NB4 (cell line): ENCODE measurements around the gene CA9.
A peak's percentile ranks its signal among the peaks of the same experiment; 100 is the strongest.

ENCODE experiments used
- DNase-seq: peaks from one replicate; pipeline ENCODE4 v3.0.0; 2010; ENCODE audit warnings: low read depth
- H3K4me3 ChIP-seq: one replicate; pipeline ENCODE4 v1.5.1; 2011; ENCODE audit warnings: mild to moderate bottlenecking, low read depth, low read length, moderate library complexity
- MYC ChIP-seq: IDR thresholded peaks from 2 replicates; pipeline ENCODE4 v1.6.1; 2011; ENCODE audit warnings: low read depth, low read length
- POLR2A ChIP-seq: IDR thresholded peaks from 2 replicates; pipeline ENCODE4 v1.6.1; 2011; ENCODE audit warnings: mild to moderate bottlenecking; ENCODE audit not compliant: insufficient read length; ENCODE audit errors: extremely low read depth
- TF ChIP-seq, protein P1 (sequence below): IDR thresholded peaks from 2 replicates; pipeline ENCODE4 v1.6.1; 2011; ENCODE audit warnings: low read depth, low read length
- TF ChIP-seq, protein P2 (sequence below): IDR thresholded peaks from one replicate; pipeline ENCODE4 v1.5.1; 2012; ENCODE audit warnings: low read depth, low read length

The CA9 gene

DNA sequence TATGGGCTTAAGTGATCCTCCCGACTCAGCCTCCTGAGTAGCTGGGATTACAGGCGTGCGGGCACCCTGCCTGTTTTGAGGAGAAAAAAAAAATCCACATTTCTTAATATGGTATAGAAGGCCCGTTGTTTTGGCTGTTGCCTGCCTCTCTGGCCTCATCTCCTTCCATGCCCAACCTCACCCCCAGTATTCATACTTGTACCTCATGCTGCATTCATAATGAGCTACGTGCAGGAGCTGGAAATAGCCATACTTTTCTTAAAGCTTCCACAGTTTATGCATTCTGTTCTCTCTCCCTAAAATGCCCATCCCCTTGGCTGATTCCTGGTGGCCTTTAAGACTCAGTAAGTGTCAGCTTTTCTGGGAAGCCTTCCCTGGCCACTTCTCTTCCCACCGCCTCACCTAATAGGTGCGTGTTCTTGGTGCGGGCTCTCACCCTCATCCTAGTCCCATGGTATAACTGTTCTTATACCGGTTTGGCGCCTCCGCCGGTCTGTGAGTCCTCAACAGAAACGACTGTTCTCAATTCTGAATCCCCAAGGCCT lies 18.1 kb downstream of the CA9 start:
- TF ChIP-seq POLR2A (no peak), MYC (no peak)
- TF ChIP-seq, protein P1, sequence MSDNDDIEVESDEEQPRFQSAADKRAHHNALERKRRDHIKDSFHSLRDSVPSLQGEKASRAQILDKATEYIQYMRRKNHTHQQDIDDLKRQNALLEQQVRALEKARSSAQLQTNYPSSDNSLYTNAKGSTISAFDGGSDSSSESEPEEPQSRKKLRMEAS = no peak
- TF ChIP-seq, protein P2, sequence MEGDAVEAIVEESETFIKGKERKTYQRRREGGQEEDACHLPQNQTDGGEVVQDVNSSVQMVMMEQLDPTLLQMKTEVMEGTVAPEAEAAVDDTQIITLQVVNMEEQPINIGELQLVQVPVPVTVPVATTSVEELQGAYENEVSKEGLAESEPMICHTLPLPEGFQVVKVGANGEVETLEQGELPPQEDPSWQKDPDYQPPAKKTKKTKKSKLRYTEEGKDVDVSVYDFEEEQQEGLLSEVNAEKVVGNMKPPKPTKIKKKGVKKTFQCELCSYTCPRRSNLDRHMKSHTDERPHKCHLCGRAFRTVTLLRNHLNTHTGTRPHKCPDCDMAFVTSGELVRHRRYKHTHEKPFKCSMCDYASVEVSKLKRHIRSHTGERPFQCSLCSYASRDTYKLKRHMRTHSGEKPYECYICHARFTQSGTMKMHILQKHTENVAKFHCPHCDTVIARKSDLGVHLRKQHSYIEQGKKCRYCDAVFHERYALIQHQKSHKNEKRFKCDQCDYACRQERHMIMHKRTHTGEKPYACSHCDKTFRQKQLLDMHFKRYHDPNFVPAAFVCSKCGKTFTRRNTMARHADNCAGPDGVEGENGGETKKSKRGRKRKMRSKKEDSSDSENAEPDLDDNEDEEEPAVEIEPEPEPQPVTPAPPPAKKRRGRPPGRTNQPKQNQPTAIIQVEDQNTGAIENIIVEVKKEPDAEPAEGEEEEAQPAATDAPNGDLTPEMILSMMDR = no peak
- no peak overlapping the region for H3K4me3 ChIP-seq
- no peak for DNase-seq

DNA sequence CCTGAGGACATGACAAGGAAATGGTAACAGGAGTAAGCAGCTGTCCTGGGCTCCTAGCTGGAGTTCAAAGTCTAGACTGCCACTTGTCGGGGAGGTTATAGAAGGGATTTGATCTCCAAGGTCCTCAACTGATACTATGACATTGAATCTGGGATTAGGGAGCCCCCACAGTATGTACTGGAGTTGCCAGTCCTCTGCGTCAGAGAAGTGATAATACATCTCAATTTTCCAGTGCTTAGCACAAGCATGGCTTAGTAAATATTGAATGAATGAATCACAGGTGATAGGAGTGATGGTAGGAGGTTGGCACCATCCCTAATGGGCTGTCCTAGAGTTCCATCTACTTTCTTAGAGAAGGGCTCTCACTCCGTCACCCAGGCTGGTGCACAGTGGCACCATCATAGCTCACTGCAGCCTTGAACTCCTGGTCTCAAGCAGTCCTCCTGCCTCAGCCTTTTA lies 22.2 kb downstream of the CA9 start:
- TF ChIP-seq, protein P1 = no peak
- no peak for TF ChIP-seq POLR2A
- no peak for TF ChIP-seq MYC
- TF ChIP-seq, protein P2 = no peak
- no peak for DNase-seq
- H3K4me3 ChIP-seq = no peak overlapping the region

DNA sequence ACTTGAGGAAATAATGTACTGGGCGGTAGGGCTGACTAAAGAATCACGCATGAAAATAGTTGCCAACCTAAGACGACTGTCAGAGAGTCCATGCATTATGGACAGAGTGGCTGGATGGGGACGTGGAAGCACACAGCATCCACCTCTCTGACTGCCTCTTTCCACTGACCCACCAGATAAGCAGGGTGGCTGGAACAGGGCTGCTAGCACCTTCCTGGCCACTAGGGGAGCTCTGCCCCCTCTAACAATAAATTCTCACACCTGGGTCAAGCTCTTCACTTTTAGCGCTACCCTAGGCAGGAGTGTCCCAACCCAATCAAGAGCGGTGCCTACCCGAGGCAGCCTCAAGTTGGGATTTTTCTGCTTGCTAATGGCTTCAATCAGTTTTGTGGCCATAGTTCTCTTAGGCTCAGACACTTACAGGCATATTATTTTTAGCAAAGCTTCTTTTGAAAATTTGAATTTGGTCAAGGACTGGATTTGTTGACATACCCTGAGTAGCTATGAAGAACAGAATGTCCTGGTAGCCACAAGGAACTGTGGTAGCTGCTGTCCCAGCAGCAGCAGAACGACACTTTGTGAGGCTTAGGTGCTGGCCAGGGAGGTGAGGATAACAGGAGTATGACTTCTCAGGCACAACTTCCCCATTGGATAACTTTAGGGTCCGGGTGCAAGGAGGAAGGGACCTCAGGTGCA lies 22.9 kb downstream of the CA9 start:
- no peak overlapping the region for H3K4me3 ChIP-seq
- DNase-seq = peak; percentile 44
- TF ChIP-seq, protein P2 = peak; percentile 74
- TF ChIP-seq, protein P1 = no peak

DNA sequence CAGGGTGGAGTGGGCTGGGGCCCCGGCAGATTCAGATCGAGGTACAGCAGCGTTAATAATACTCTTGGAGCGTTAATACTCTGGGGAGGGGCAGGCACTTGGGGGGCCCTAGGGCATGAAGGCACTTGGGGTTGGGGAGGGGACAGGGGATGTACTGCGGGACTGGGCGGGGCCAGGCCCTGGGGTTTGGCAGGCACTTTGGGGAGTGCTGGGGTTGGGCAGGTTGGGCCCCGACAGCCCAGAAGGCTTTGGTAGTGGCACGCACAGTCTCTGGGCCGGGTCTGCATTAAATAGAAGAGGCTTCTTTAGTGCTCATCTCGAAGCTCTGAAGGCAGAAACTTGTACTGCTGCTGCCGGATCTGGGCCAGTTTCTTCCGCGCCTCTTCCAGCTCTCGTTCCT lies 23.8 kb downstream of the CA9 start:
- DNase-seq = no peak
- TF ChIP-seq, protein P1 = no peak
- TF ChIP-seq MYC = no peak
- TF ChIP-seq POLR2A = no peak
- TF ChIP-seq, protein P2 = no peak
- no peak overlapping the region for H3K4me3 ChIP-seq

DNA sequence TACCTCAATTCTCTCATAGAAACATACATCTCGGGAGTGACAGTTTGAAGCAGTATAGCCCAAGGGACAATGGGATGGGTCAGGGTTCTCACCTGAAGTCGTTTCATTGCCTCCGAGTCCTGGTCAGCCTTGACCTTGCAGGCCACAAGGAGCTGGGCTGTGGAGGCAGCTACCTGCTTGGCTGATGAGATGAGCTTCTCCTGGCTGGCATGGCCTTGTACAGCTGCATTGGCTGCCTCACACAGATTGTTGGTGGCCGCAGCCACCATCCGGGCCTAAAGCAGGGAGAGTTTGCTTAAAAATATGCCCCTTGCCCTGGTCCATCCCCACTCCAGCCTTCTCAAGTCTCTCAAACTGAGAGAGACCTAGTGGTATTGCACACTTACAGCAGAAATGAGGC lies 24.5 kb downstream of the CA9 start:
- DNase-seq = no peak
- H3K4me3 ChIP-seq = no peak overlapping the region
- no peak for TF ChIP-seq POLR2A
- TF ChIP-seq, protein P2 = no peak

DNA sequence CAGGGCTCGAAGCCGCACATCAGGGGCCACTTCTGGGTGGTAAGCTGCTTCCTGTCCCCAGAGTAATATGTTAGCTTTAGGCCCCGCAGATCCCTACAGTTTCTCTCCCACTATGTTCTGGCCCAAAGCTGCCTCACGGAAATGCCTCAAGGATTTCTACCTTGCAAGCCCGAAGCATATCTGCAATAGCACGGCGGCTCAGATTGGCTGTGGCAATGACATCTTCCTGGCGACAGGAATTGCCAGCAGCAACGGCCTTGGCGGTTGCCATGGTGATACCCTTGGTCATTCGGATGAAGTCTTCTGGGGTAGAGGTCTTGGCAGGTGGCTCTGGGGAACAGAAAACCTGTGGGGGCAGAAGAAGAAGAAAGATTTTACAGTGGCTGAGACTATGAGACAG lies 26.3 kb downstream of the CA9 start:
- H3K4me3 ChIP-seq = no peak overlapping the region
- no peak for TF ChIP-seq POLR2A
- TF ChIP-seq MYC = no peak
- TF ChIP-seq, protein P1 = no peak
- DNase-seq = no peak
